ENCODE results near the gene POU2F2.

Gene POU2F2

GRCh38 chr19:42078538-42079275, 53.5 kb downstream of the POU2F2 start:
- no peak for DNase-seq

GRCh38 chr19:42078058-42078457, 54.2 kb downstream of the POU2F2 start:
- no peak for DNase-seq

GRCh38 chr19:42076380-42076944, 55.8 kb downstream of the POU2F2 start:
- peak; percentile 74 for DNase-seq

- peak; percentile 97 for DNase-seq
Measured at GRCh38 chr19:42075616-42076379, 56.4 kb downstream of the POU2F2 start, which contains the start of gene ZNF574. ZNF574 (plus strand) TSS chr19:42076166; CDS start chr19:42078607, 2,441 bp downstream.

GRCh38 chr19:42075364-42075615, 57.0 kb downstream of the POU2F2 start:
- no peak for DNase-seq

- DNase-seq, result peak; percentile 67
Measured at GRCh38 chr19:42074513-42075363, 57.5 kb downstream of the POU2F2 start.

GRCh38 chr19:42071247-42071646, 61.0 kb downstream of the POU2F2 start:
- no peak for DNase-seq

GRCh38 chr19:42069619-42070351, 62.5 kb downstream of the POU2F2 start, which contains the start of gene GRIK5:
GRIK5 (minus strand) TSS chr19:42070206; CDS start chr19:42065770, 4,436 bp downstream.
- DNase-seq, result no peak

GRCh38 chr19:42068756-42069571, 63.3 kb downstream of the POU2F2 start:
- DNase-seq, result no peak

GRCh38 chr19:42068361-42068755, 63.9 kb downstream of the POU2F2 start:
- DNase-seq, result no peak

GRCh38 chr19:42067315-42067888, 64.8 kb downstream of the POU2F2 start:
- DNase-seq, result no peak

- no peak for DNase-seq
Measured at GRCh38 chr19:42066075-42066754, 66.0 kb downstream of the POU2F2 start.

GRCh38 chr19:42065511-42065910, 66.7 kb downstream of the POU2F2 start:
- DNase-seq, result no peak

GRCh38 chr19:42065051-42065450, 67.2 kb downstream of the POU2F2 start:
- no peak for DNase-seq

GRCh38 chr19:42064432-42064831, 67.8 kb downstream of the POU2F2 start:
- no peak for DNase-seq

GRCh38 chr19:42062381-42062780, 69.9 kb downstream of the POU2F2 start:
- DNase-seq, result no peak

- no peak for DNase-seq
Measured at GRCh38 chr19:42060117-42060516, 72.1 kb downstream of the POU2F2 start.

- no peak for DNase-seq
Measured at GRCh38 chr19:42059196-42059595, 73.0 kb downstream of the POU2F2 start.

GRCh38 chr19:42057846-42058245, 74.4 kb downstream of the POU2F2 start:
- DNase-seq, result no peak

GRCh38 chr19:42054205-42054604, 78.0 kb downstream of the POU2F2 start:
- no peak for DNase-seq

Measured in activated CD8-positive, alpha-beta memory T cell treated with anti-CD3 and anti-CD28 coated beads, Interleukin-2, amount 50 U/mL, for 48 hours (primary cell).